Neuron (in vitro differentiated cells): Measurements from ENCODE around the gene EPHB1.

Experiments
- H2AFZ ChIP-seq: one replicate; pipeline ENCODE4 v1.6.1; 2013; ENCODE audit warnings: low read depth, mild to moderate bottlenecking, inconsistent platforms, low read length, moderate library complexity
- H3K27me3 ChIP-seq: one replicate; pipeline ENCODE4 v1.6.1; 2013; ENCODE audit warnings: low read length; ENCODE audit not compliant: insufficient read depth
- H3K36me3 ChIP-seq: one replicate; pipeline ENCODE4 v1.6.1; 2013; ENCODE audit warnings: low read length; ENCODE audit not compliant: insufficient read depth
- H3K4me1 ChIP-seq: one replicate; pipeline ENCODE4 v1.6.1; 2013; ENCODE audit warnings: low read length; ENCODE audit not compliant: insufficient read depth
- H3K4me3 ChIP-seq: 2 replicates; pipeline ENCODE4 v1.5.1; 2013; ENCODE audit warnings: mild to moderate bottlenecking, low read length, moderate library complexity
- H3K9me3 ChIP-seq: one replicate; pipeline ENCODE4 v1.6.1; 2013; ENCODE audit warnings: low read length

Gene EPHB1

GRCh38 chr3:134804508-134805480 lies 9.7 kb downstream of the EPHB1 start:
- Histone ChIP-seq H3K36me3 (no peaks in the 10 kb centered on the region), H3K9me3 (no peaks in the 10 kb centered on the region), H3K27me3 (peaks cover 2% of the 10 kb centered on the region), H2AFZ (no peak overlapping the region), H3K4me1 (no peaks in the 10 kb centered on the region), H3K4me3 (no peak overlapping the region)

DNA sequence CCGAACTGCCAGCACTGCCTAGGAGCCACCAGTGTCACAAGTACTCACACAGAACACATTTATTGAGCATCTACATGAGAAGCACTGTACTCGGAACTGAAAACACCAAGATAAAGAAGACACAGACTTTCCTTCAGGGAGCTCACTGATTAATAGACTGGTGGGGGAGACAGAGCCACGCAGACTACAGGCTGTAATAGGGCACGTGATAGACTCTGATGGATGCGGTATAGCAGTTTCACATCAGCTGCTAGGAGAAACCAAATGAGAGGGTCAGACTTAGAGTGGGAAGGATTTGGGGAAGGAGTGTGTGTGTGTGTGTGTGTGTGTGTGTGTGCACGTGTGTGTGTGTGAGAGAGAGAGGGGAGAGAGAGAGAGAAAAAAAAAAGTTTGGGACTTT lies 12.1 kb downstream of the EPHB1 start:
- no peaks in the 10 kb centered on the region for H3K36me3 ChIP-seq
- H3K9me3 ChIP-seq: no peaks in the 10 kb centered on the region
- H2AFZ ChIP-seq: no peak overlapping the region
- H3K27me3 ChIP-seq: no peaks in the 10 kb centered on the region
- no peaks in the 10 kb centered on the region for H3K4me1 ChIP-seq
- no peak overlapping the region for H3K4me3 ChIP-seq

DNA sequence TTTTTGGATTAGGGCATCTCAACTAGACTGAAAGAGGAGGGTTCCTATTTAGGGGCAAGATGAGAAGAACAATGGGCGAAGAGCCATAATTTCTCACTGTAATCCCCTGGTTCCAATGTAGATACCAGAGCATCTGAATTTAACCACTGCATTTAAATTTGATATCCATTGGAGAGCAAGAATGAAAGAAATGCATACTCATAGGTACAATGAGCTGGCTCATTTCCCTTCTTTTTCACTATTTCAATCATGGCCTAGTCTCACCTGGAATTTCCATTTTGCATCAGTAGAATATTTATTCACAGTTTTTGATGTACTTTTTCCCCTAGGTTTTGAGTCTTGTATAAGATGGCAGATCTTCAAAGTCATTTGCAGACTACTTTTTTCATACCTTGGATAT lies 13.8 kb downstream of the EPHB1 start:
- H3K4me3 ChIP-seq: no peak overlapping the region
- no peaks in the 10 kb centered on the region for H3K4me1 ChIP-seq
- H3K9me3 ChIP-seq: no peaks in the 10 kb centered on the region
- H2AFZ ChIP-seq: no peak overlapping the region
- no peaks in the 10 kb centered on the region for H3K27me3 ChIP-seq
- no peaks in the 10 kb centered on the region for H3K36me3 ChIP-seq

DNA sequence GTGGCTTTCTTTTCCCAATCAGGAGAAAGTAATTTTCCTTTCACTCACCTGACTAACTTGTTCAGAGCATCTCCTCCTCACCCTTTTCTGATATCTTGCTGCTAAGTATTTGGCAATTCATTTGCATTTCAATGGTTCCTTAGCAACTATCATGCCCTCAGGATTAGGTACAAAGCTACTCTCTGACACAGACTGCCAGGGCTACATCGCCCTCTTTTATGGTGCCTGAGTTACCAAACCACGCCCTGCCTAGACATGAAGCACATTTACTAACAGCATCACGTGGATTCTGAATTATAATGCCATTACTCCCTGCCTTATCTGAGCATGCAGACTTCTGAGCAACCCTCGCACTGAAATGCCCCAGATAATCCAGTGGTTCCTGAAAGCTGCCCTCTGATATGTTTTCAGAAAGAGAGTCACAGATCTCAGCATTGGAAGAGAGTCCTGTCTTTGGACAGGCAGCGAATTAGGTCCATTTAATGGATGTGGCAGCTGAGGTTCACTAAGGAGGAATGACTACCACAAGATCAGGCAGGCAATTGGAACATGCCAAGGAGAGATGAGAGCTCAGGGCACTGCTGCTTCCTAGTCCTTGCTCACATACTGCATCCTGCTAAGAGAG lies 14.5 kb downstream of the EPHB1 start:
- no peaks in the 10 kb centered on the region for H3K36me3 ChIP-seq
- H3K4me3 ChIP-seq: no peak overlapping the region
- H2AFZ ChIP-seq: no peak overlapping the region
- no peaks in the 10 kb centered on the region for H3K4me1 ChIP-seq
- H3K9me3 ChIP-seq: no peaks in the 10 kb centered on the region
- no peaks in the 10 kb centered on the region for H3K27me3 ChIP-seq

DNA sequence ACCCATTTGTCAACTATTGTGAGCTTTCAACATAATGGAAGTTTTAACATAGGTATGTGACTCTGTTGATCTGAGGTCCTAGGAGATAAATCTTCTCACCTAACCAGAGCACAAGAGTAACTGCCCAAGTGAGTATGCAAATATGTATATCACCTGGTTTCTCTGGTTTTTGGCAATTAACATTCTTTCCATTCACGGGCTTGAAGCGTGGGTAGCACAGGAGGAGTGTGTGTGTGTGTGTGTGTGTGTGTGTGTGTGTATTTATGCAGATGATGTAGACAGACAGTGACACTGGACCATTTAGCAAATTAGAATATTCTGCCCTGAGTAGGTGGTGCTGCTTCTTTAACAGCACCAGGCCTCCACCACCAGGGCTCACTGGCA lies 15.0 kb downstream of the EPHB1 start:
- Histone ChIP-seq H3K27me3 (no peaks in the 10 kb centered on the region), H2AFZ (no peak overlapping the region), H3K36me3 (no peaks in the 10 kb centered on the region), H3K4me1 (no peaks in the 10 kb centered on the region), H3K4me3 (no peak overlapping the region), H3K9me3 (no peaks in the 10 kb centered on the region)

DNA sequence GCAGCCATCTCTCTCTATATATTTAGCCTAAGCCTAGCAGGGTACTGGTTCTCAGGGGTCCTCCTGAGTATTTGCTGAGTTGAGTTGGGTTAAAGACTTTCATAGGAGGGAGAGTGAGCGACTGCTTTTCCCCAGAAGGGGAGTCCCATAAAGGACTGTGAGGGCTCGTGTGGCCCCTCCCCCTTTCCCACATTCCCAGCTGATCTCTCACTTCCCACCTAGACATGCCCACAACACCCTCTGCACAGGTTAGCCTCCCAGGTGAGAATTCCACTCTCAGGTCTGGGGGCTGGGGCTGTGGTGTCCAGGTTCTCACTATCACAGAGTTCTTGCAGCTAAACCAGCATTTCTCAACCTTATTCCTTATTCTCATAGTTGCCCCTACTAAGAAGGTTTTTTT lies 15.8 kb downstream of the EPHB1 start:
- no peaks in the 10 kb centered on the region for H3K36me3 ChIP-seq
- no peak overlapping the region for H3K4me3 ChIP-seq
- no peaks in the 10 kb centered on the region for H3K27me3 ChIP-seq

DNA sequence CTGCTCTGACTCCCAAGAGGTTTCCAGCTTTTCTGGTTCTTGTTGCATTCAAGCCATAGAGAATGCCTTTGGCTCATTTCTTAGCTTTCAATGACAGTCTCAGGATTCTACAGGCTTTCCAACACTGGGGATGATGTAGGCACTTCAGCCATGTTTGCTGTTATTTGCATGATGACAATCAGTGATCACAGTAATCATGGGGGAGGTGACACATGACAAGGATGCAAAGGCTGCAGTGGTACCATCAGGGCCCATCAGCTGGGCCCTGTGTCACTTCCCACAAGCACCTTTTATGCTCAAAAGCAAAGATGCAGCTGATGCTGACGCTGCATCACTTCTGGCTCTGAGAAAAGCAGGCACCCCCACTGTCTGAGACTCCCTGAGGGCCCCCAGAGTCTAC lies 18.6 kb downstream of the EPHB1 start:
- no peak overlapping the region for H2AFZ ChIP-seq
- no peaks in the 10 kb centered on the region for H3K36me3 ChIP-seq
- no peak overlapping the region for H3K4me3 ChIP-seq
- no peaks in the 10 kb centered on the region for H3K9me3 ChIP-seq
- no peaks in the 10 kb centered on the region for H3K4me1 ChIP-seq
- no peaks in the 10 kb centered on the region for H3K27me3 ChIP-seq

More for the DNA sequence above, 15.8 kb downstream of the EPHB1 start:
- H3K4me1 ChIP-seq: no peaks in the 10 kb centered on the region
- no peaks in the 10 kb centered on the region for H3K9me3 ChIP-seq
- H2AFZ ChIP-seq: no peak overlapping the region

- no peaks in the 10 kb centered on the region for H3K36me3 ChIP-seq
- no peak overlapping the region for H2AFZ ChIP-seq
- H3K4me1 ChIP-seq: no peaks in the 10 kb centered on the region
- no peak overlapping the region for H3K4me3 ChIP-seq
- no peaks in the 10 kb centered on the region for H3K9me3 ChIP-seq
- H3K27me3 ChIP-seq: no peaks in the 10 kb centered on the region
Observed at GRCh38 chr3:134815519-134815918, 20.5 kb downstream of the EPHB1 start.

GRCh38 chr3:134816623-134817022 lies 21.6 kb downstream of the EPHB1 start:
- Histone ChIP-seq H3K4me3 (no peak overlapping the region), H3K27me3 (no peaks in the 10 kb centered on the region), H3K36me3 (no peaks in the 10 kb centered on the region), H3K4me1 (no peaks in the 10 kb centered on the region), H2AFZ (no peak overlapping the region), H3K9me3 (no peaks in the 10 kb centered on the region)

DNA sequence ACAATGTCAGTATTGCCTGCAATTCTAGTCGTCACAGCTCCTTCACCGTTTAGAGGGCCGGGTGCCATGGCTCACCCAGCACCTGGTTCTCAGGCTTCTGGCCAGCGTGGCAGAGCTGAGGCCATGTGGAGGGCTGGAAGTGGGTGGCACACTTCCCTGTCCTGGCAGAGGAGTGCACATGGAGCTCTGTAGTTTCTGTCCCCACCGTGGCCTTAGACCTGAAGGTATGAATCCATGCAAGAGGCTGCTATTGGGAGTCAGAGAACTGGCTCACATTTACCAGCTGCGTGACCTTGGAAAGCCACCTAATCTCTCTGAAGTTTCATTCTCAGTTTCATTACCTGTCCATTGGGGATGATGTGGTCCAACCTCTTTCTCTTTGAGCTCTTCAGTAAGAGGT lies 22.2 kb downstream of the EPHB1 start:
- Histone ChIP-seq H2AFZ (no peak overlapping the region), H3K9me3 (no peaks in the 10 kb centered on the region), H3K4me3 (no peak overlapping the region), H3K27me3 (no peaks in the 10 kb centered on the region), H3K36me3 (no peaks in the 10 kb centered on the region), H3K4me1 (no peaks in the 10 kb centered on the region)

- H3K4me1 ChIP-seq: no peaks in the 10 kb centered on the region
- H2AFZ ChIP-seq: no peak overlapping the region
- no peaks in the 10 kb centered on the region for H3K9me3 ChIP-seq
- H3K27me3 ChIP-seq: no peaks in the 10 kb centered on the region
- H3K36me3 ChIP-seq: no peaks in the 10 kb centered on the region
- H3K4me3 ChIP-seq: no peak overlapping the region
Observed at GRCh38 chr3:134820994-134821393, 25.9 kb downstream of the EPHB1 start.

DNA sequence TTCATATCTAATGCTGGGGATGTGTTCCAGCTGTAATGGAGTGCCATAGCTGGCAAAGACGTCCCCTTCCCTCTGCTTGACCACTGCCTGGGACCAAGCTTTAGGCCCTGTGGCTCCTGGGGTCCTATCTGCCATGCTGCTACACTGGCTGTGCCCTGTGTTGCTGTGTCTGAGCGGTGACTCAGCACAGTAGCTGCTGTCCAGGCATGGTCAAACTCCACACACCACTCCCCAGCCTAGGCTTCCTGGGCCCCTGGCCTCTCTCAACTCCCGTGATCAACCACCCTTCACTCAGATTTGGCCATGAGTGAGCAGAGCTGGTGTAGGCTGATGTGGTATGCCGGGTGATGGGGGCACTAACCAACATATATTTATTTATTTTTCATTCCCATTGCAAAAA lies 27.0 kb downstream of the EPHB1 start:
- Histone ChIP-seq H3K4me1 (no peaks in the 10 kb centered on the region), H3K4me3 (no peak overlapping the region), H3K9me3 (no peaks in the 10 kb centered on the region), H3K27me3 (no peaks in the 10 kb centered on the region), H2AFZ (no peak overlapping the region), H3K36me3 (no peaks in the 10 kb centered on the region)

GRCh38 chr3:134823679-134824078 lies 28.6 kb downstream of the EPHB1 start:
- Histone ChIP-seq H3K4me1 (no peaks in the 10 kb centered on the region), H3K27me3 (no peaks in the 10 kb centered on the region), H3K36me3 (no peaks in the 10 kb centered on the region), H3K9me3 (no peaks in the 10 kb centered on the region), H2AFZ (no peak overlapping the region), H3K4me3 (no peak overlapping the region)
